Heart left ventricle (tissue), 13 donors: ENCODE data around the gene THOC5.

Experiments used
- POLR2A ChIP-seq, 2 donors: fragments of 450-650 bp; IDR thresholded peaks; one replicate each; pipeline ENCODE4 v1.6.1; 2017; ENCODE audit warnings: antibody characterized with exemption in 2 of 2, mild to moderate bottlenecking in 2 of 2, moderate library complexity in 2 of 2
- TF ChIP-seq, protein P1 (sequence below), 12 donors: fragments of 200-600 bp; sonication (generic) in 4 of 12; IDR thresholded peaks; one replicate each; pipeline versions ENCODE4 v1.5.0 to v1.8.0; 2018 to 2022; ENCODE audit warnings: antibody characterized with exemption in 12 of 12, mild to moderate bottlenecking in 5 of 12
- donor health status: ischemic (EF 13 %, LVEDD 7.1; RV severe dilation, severe dysfunction).
- donor health status: DM: no; HTN: yes; CAD: no.
- donor health status: DM: no; HTN: no; CAD: no.
- donor health status: ischemic (EF 25% LVEDD 6.9; RV normal size, moderate dysfunction).
- donor health status: ischemic (EF 25% LVEDD 5.7; RV mildly dilated, moderate dysfunction).
- donor health status: ischemic (EF 35%, LVEDD 5.7; RV mildly dilated, moderate dysfunction).
- donor health status: nonischemic (EF 11% LVEDD 7.7; RV severe dilation, severe dysfunction).
- donor health status: DM: yes; HTN: yes; CAD: no.
- donor health status: PGD.
- donor health status: ischemic (EF 29% LVEDD 5.4; RV normal size, mild dysfunction).
- donor health status: nonischemic (EF 23%, LVEDD 6.1; RV moderate dilation, normal function).

DNA sequence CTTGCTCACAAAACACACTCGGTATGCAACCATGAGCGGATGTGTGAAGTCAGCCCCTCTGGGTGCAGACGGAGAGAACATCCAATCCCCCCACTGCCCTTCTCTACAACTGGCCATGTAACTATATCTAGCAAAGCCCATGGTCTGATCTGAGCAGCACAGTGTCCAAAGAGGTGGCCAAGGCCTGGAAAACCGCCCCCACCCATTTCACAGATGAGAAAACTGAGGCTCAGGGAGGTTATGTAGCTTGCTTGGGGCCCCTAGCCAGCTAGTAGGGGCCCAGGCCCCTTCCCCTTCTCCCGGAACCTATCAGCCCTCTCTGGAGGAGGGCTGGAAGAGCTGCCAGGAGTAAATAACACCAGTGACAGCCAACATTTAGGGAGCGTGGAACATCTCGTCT, 89.0 kb downstream of the THOC5 start:
- TF ChIP-seq, protein P1, sequence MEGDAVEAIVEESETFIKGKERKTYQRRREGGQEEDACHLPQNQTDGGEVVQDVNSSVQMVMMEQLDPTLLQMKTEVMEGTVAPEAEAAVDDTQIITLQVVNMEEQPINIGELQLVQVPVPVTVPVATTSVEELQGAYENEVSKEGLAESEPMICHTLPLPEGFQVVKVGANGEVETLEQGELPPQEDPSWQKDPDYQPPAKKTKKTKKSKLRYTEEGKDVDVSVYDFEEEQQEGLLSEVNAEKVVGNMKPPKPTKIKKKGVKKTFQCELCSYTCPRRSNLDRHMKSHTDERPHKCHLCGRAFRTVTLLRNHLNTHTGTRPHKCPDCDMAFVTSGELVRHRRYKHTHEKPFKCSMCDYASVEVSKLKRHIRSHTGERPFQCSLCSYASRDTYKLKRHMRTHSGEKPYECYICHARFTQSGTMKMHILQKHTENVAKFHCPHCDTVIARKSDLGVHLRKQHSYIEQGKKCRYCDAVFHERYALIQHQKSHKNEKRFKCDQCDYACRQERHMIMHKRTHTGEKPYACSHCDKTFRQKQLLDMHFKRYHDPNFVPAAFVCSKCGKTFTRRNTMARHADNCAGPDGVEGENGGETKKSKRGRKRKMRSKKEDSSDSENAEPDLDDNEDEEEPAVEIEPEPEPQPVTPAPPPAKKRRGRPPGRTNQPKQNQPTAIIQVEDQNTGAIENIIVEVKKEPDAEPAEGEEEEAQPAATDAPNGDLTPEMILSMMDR (IDR thresholded peaks at IDR 0.05), result no peak
- TF ChIP-seq POLR2A (IDR thresholded peaks at IDR 0.05), result no peak
